ENCODE results near the gene TRMT2A.

The TRMT2A gene

GRCh38 chr22:20062766-20063083 lies 54.3 kb downstream of the TRMT2A start:
- DNase-seq = no peak
- H3K9ac ChIP-seq (ENCODE audit: low read length) = no peak overlapping the region
- H3K9me2 ChIP-seq (replicated peaks; ENCODE audit: insufficient read depth, low read length) = no peaks in the 10 kb centered on the region
- no peak overlapping the region for H3K4me3 ChIP-seq (ENCODE audit: low read length)
- no peaks in the 10 kb centered on the region for H3K27me3 ChIP-seq (replicated peaks; ENCODE audit: insufficient read depth, low read length)
- H3K4me1 ChIP-seq (ENCODE audit: low read length) = no peaks in the 10 kb centered on the region
- H3K9me3 ChIP-seq (replicated peaks; ENCODE audit: insufficient read depth, low read length) = no peaks in the 10 kb centered on the region
- H3K79me2 ChIP-seq (ENCODE audit: low read length) = no peaks in the 10 kb centered on the region
- no peak overlapping the region for H3K27ac ChIP-seq (ENCODE audit: low read length)
- no peaks in the 10 kb centered on the region for H4K20me1 ChIP-seq (ENCODE audit: insufficient read depth, low read length)
- H3K4me2 ChIP-seq (ENCODE audit: low read depth, low read length) = no peak overlapping the region
- no peaks in the 10 kb centered on the region for H3F3A ChIP-seq (ENCODE audit: insufficient read depth, low read length)
- no peaks in the 10 kb centered on the region for H3K36me3 ChIP-seq (replicated peaks; ENCODE audit: insufficient read depth, low read length)
- TF ChIP-seq EZH2phosphoT487 (IDR thresholded peaks at IDR 0.05; ENCODE audit: low read length) (no peak), EZH2 (optimal IDR thresholded peaks at IDR 0.05; ENCODE audit: low read depth, low read length) (no peak), CTCF (IDR thresholded peaks at IDR 0.05; ENCODE audit: low read length) (no peak)
- no peak overlapping the region for H2AFZ ChIP-seq (ENCODE audit: low read length)

GRCh38 chr22:20062043-20062765 lies 54.8 kb downstream of the TRMT2A start:
- no peaks in the 10 kb centered on the region for H3K27me3 ChIP-seq (replicated peaks; ENCODE audit: insufficient read depth, low read length)
- no peaks in the 10 kb centered on the region for H3F3A ChIP-seq (ENCODE audit: insufficient read depth, low read length)
- H3K79me2 ChIP-seq (ENCODE audit: low read length) = no peaks in the 10 kb centered on the region
- H3K9ac ChIP-seq (ENCODE audit: low read length) = no peak overlapping the region
- DNase-seq = no peak
- no peaks in the 10 kb centered on the region for H4K20me1 ChIP-seq (ENCODE audit: insufficient read depth, low read length)
- no peaks in the 10 kb centered on the region for H3K36me3 ChIP-seq (replicated peaks; ENCODE audit: insufficient read depth, low read length)
- H3K4me3 ChIP-seq (ENCODE audit: low read length) = no peak overlapping the region
- no peak for TF ChIP-seq EZH2phosphoT487 (IDR thresholded peaks at IDR 0.05; ENCODE audit: low read length)
- no peak for TF ChIP-seq EZH2 (optimal IDR thresholded peaks at IDR 0.05; ENCODE audit: low read depth, low read length)
- TF ChIP-seq CTCF (IDR thresholded peaks at IDR 0.05; ENCODE audit: low read length) = no peak
- no peaks in the 10 kb centered on the region for H3K9me2 ChIP-seq (replicated peaks; ENCODE audit: insufficient read depth, low read length)
- H3K27ac ChIP-seq (ENCODE audit: low read length) = no peak overlapping the region
- no peak overlapping the region for H3K4me2 ChIP-seq (ENCODE audit: low read depth, low read length)
- no peak overlapping the region for H2AFZ ChIP-seq (ENCODE audit: low read length)
- no peaks in the 10 kb centered on the region for H3K9me3 ChIP-seq (replicated peaks; ENCODE audit: insufficient read depth, low read length)
- no peaks in the 10 kb centered on the region for H3K4me1 ChIP-seq (ENCODE audit: low read length)
